Progenitor cell of endocrine pancreas (in vitro differentiated cells): ENCODE data around the gene PPP1R36. TPM values are rescaled to one million over a fixed set of nuclear protein-coding genes. Genes with fewer than 3 reads are reported as not detected.

Experiments
- DNase-seq: peaks from one replicate; pipeline ENCODE4 v3.0.0; 2021; ENCODE audit warnings: low spot score; ENCODE audit not compliant: unreplicated experiment
- H3K27ac Mint-ChIP-seq: 2 replicates; pipeline ENCODE4 v1.8.0; 2021; ENCODE audit warnings: mild to moderate bottlenecking, moderate library complexity, mixed read lengths
- H3K27me3 Mint-ChIP-seq: 2 replicates; pipeline ENCODE4 v1.8.0; 2021; ENCODE audit warnings: mixed read lengths
- H3K36me3 Mint-ChIP-seq: 2 replicates; pipeline ENCODE4 v1.8.0; 2022; ENCODE audit warnings: mixed read lengths; ENCODE audit not compliant: insufficient read depth
- H3K4me1 Mint-ChIP-seq: 2 replicates; pipeline ENCODE4 v1.8.0; 2021; ENCODE audit warnings: low read depth, mixed read lengths
- H3K4me3 Mint-ChIP-seq: 2 replicates; pipeline ENCODE4 v1.8.0; 2021; ENCODE audit warnings: low read depth, mild to moderate bottlenecking, moderate library complexity, mixed read lengths
- H3K9me3 Mint-ChIP-seq: 2 replicates; pipeline ENCODE4 v1.8.0; 2021; ENCODE audit warnings: low read depth, mixed read lengths
- total RNA-seq: library from RNA; stranded (reverse); gene quantifications from 2 replicates; pipeline ENCODE4 v1.2.1, GENCODE V29; 2021
- TF ChIP-seq, protein P1 (sequence below): fragments of 200-600 bp; sonication (generic); IDR thresholded peaks from one replicate; pipeline ENCODE4 v1.5.0; 2021; ENCODE audit warnings: antibody characterized with exemption, mild to moderate bottlenecking; ENCODE audit not compliant: unreplicated experiment

The PPP1R36 gene
- total RNA-seq, 1 donor from 2014 or later = 0.79 TPM

DNA sequence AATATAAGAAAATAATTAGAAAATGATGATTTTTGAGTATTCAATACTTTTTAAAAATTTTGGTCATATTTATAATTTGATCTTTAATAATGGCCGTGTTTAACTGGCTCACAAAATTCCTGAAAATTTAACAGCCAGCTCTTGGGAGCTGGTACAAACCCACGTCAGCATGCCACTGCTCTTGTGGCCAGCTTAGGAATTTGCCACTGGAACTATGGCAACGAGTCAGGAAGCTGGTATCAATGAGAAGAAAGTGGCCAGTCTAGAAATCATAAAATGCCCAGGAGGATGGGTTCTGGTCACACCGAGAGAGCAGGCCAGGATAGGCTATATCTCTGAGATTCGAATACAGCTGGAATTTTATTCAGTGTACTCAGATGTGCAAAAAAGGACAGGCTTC, 82.3 kb downstream of the PPP1R36 start:
- no peak overlapping the region for H3K27ac Mint-ChIP-seq
- H3K4me3 Mint-ChIP-seq = no peak overlapping the region
- no peak for DNase-seq
- TF ChIP-seq, protein P1, sequence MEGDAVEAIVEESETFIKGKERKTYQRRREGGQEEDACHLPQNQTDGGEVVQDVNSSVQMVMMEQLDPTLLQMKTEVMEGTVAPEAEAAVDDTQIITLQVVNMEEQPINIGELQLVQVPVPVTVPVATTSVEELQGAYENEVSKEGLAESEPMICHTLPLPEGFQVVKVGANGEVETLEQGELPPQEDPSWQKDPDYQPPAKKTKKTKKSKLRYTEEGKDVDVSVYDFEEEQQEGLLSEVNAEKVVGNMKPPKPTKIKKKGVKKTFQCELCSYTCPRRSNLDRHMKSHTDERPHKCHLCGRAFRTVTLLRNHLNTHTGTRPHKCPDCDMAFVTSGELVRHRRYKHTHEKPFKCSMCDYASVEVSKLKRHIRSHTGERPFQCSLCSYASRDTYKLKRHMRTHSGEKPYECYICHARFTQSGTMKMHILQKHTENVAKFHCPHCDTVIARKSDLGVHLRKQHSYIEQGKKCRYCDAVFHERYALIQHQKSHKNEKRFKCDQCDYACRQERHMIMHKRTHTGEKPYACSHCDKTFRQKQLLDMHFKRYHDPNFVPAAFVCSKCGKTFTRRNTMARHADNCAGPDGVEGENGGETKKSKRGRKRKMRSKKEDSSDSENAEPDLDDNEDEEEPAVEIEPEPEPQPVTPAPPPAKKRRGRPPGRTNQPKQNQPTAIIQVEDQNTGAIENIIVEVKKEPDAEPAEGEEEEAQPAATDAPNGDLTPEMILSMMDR = no peak
- H3K9me3 Mint-ChIP-seq = no peaks in the 10 kb centered on the region
- no peaks in the 10 kb centered on the region for H3K27me3 Mint-ChIP-seq
- peaks cover 3% of the 10 kb centered on the region for H3K4me1 Mint-ChIP-seq
- no peaks in the 10 kb centered on the region for H3K36me3 Mint-ChIP-seq

DNA sequence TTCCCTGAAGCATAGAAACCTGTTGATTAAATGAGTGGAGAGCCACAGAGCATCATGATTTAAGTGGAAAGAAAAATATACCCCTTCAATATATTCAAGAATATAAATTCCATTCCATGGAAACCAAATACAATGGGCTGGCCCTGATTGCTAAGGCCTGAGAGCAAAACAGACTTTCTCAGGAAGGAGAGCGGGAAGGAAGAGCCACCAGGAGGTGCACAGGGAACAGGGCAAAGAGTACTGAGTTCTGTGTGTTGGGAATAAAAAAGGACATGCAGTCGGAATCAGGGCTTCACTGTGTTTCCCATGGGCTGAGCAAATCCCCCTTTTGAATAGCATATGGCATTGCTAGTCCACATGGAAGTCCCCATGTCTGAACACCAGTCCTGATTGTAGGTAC, 84.8 kb downstream of the PPP1R36 start:
- Mint-ChIP-seq H3K27ac (no peak overlapping the region), H3K4me1 (peaks cover 8% of the 10 kb centered on the region), H3K27me3 (no peaks in the 10 kb centered on the region), H3K9me3 (no peaks in the 10 kb centered on the region), H3K36me3 (no peaks in the 10 kb centered on the region), H3K4me3 (no peak overlapping the region)
- DNase-seq = no peak
- TF ChIP-seq, protein P1 = no peak

DNA sequence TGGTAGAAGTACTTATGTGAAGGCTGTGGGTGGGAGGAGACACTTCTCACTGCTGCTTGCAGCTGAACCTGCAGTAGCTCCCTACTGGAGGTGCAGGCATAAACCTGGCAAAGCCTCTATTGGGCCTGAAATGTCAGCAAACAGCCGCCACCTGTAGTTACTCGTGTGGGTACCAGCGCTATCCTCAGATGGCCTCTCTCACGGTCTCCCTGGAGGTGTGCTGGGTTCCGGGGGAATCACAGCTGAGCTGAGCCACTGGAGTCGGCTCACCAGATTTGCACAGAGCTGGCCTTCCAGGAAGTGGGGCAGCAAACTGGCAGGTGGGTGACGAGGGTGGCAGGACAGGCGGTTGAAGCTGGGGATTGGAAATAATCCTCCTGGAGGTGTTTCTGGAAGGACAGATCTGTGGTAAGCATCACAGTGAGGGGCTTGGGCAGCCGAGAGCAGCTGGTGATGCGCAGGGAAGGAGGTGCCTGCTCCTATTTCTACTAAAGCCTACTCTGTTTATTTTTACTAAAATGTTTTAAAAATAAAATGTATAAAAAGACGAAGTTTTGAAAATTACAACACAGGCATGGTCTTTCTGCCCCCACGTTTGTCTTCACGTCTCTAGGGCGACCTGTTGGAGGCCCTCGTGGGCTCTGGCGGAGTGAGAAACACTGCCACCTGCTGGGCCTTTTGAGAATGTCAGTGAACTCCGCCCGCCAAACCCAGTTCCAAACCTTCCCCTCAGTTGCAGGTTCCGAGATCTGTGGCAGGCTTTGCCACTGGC, 86.6 kb downstream of the PPP1R36 start:
- Mint-ChIP-seq H3K4me1 (peaks cover 10% of the 10 kb centered on the region), H3K4me3 (no peak overlapping the region), H3K9me3 (no peaks in the 10 kb centered on the region), H3K27ac (peak overlapping the region; percentile 41), H3K36me3 (no peaks in the 10 kb centered on the region), H3K27me3 (no peaks in the 10 kb centered on the region)
- TF ChIP-seq, protein P1 = peak; percentile 94
- peak; percentile 51 for DNase-seq

DNA sequence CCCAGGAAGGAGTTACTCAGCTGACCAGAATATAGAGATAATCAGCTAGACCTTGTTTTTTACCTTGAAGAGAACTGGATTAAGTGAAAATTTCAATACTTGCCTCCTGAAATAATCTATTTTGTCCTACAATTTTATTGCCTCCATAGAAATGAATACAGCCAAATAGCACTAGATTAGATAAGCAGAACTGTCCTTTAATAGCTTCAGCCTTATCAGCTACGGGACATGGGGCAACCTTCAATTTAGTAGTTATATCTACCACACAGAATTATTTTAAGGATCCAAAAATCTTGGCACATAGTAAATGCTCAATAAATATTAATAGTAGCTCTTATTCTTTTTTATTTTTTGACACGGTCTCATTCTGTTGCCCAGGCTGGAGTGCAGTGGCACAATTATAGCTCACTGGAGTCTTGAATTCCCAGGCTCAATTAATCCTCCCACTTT, 87.2 kb downstream of the PPP1R36 start:
- no peak overlapping the region for H3K4me3 Mint-ChIP-seq
- peaks cover 10% of the 10 kb centered on the region for H3K4me1 Mint-ChIP-seq
- TF ChIP-seq, protein P1 = no peak
- no peaks in the 10 kb centered on the region for H3K27me3 Mint-ChIP-seq
- peak overlapping the region; percentile 41 for H3K27ac Mint-ChIP-seq
- no peaks in the 10 kb centered on the region for H3K36me3 Mint-ChIP-seq
- no peaks in the 10 kb centered on the region for H3K9me3 Mint-ChIP-seq
- DNase-seq = no peak

DNA sequence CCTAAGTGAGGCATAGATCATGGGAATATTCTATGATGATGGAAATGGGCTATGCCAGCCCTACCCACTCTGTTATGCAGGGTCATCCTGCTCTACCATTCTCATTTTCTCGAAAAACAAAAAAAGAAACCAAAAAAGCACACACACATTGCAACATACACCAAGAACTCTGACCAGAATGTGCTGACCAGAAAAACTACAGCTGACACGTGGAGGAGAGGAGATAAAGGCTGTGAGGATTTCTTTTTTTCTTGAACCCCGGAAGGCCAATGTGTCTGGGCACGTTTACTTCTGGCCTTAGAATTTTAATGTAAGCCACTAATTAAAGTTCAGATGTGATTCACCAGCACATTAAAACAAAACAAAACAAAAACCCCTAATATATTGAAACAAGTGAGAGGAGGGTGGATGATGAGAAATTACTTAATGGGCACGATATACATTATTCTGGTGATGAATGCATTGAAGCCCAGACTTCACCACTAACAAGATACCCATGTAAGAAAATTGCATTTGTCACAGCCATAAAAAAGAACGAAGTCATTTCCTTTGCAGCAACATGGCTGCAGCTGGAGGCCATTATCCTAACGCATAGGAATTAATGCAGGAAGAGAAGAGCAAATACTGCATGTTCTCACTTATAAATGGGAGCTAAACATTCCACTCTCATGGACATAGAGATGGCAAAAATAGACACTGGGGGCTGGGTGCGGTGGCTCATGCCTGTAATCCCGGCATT, 88.1 kb downstream of the PPP1R36 start:
- Mint-ChIP-seq H3K36me3 (no peaks in the 10 kb centered on the region), H3K4me1 (peaks cover 10% of the 10 kb centered on the region), H3K27ac (no peak overlapping the region), H3K4me3 (no peak overlapping the region), H3K27me3 (no peaks in the 10 kb centered on the region), H3K9me3 (no peaks in the 10 kb centered on the region)
- TF ChIP-seq, protein P1 = no peak
- DNase-seq = no peak
